HG03066 (cell line): Measurements from ENCODE around the gene ZNF783.

Experiments
- ATAC-seq: cut with Tn5 transposase; IDR thresholded peaks from one replicate; pipeline ENCODE4 v1.9.1; 2021; ENCODE audit warnings: low read depth; ENCODE audit not compliant: unreplicated experiment

The ZNF783 gene

DNA sequence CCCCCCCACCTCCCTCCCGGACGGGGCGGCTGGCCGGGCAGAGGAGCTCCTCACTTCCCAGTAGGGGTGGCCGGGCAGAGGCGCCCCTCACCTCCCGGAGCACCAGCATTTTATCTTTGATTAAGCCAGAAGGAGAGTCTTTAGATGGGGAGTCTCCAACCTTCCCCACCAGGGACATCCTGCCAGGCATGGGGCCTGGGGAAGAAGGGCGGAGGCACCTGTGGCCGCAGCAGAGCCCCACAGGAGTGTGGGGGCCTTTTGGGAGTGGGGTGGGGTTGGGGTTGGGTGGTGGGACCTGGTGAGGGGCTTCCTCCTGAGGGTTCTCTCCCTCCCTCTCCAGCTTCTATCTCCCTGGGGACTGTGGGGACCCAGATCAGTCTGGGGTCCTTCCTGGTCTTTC, 18.2 kb downstream of the ZNF783 start:
- ATAC-seq: no peak

DNA sequence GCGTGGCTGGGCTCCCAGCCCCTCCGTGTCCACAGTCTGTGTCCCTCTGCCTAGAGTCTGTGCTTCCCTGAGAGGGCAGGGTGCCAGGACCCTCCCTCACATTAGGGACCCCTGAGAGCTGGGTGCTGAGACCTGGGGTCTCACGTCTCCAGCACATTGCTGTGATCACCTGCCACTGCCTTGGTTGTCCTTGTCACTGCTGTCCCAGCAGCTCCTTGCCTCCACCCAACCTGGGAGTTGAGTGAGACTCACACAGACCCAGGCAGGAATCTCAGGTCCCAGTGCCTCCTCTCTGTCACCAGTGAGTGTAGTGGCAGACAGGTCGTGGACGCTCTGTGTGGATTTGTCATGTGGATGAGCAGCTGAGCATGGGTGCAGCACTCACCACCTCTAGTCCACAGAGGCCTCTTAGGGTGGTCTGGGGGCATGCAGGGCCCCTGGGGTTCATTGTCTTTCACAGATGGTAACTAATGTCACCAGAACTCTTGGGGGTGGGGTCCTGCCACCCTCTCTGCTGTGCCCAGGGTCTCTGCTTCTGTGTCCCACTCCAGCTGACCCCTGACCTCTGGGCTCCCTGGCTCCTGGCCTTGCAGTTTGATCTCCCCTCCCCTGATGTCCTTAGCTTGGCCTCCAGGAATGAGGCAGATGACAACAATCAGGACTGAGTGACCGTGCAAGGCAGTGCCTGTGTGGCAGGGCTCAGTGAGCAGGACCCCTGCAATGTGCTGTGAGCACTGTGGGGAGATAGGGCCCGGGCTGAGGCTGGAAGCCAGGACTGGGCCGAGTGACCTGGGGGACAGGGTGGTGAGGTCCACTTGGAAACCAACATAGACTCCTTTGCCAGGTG, 18.9 kb downstream of the ZNF783 start:
- ATAC-seq: no peak

DNA sequence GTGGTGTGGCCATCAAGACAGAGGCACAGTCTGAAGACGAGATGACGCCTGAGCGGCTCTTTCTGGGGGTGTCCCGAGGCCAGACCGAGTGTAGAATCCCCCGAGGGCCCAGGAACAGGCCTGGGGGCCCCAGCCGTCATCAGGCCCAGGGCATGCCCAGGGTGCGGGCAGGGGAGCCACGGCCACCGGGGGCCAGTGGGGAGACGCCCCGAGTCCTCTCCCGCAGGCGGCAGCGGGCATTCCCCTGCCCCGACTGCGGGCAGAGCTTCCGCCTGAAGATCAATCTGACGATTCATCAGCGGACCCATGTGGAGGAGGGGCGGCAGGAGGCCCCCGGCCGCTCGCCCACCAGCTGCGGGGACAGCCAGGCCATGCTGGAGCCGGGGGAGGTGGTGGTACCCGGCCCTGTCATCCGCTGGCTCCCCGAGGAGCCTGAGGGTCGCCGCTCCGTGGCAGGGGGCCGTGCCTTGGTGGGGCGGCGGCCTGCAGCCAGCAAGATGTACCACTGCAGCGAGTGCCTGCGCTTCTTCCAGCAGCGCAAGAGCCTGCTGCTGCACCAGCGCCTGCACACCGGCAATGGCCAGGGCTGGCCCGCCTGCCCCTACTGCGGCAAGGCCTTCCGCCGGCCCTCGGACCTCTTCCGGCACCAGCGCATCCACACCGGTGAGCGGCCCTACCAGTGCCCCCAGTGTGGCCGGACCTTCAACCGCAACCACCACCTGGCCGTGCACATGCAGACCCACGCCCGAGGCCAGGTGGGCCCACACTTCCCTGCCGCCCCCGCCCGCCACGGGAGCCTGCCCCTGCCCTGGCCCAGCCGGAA, 19.7 kb downstream of the ZNF783 start:
- ATAC-seq: no peak

DNA sequence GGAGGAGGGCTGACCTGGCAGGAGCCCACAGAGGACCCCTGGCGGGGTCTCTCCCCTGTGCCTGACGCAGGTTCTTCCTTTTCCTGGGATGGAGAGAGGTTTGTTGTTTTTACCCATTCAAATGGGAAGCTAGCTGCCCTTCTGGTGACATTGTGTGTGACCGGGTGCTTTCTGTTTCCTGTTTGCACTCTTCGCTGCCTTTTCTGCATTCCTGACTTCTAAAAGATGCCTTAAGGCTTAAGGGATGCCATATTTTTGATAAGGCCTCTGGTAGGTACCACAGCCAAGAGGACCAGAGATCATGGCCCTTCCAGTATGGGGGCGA, 20.3 kb downstream of the ZNF783 start:
- no peak for ATAC-seq

DNA sequence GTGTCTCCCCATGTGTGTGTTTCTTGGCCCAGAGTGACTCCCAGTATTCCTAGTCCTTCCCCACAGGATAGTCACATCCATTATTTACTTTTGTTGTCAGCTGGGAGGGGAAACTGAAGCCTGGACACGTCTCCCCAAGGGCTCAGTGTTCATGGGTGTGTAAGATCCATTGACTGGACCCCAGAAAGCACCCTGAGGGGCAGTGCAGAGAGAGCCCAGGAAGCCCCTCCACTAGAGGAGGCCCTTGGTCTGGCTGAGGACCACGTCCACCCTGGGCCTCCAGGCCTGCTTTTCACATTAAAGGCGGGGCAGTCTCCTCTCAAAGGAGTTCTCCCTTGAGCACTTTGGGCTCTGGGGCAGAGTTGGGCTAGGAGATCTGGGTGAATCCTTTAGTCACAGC, 21.3 kb downstream of the ZNF783 start:
- ATAC-seq: no peak

DNA sequence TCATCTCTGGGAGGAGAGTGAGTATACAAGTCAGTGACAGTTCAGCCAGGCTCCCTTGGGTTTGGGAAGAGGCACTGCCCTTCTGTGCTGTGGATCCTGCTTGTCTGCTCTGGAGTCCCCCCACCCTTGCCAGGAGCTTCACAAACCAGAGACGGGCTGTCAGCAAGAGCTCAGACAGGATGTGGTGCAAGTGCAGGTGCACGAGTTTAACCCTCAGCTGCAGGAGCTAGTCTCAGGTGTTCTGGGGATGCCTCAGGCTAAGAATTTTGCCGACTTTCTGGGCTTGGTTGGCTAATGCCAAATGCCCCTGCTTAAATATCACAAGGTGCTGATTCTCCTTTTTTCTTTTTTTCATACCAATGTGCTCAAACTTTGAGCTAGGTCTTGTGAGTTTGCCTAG, 22.3 kb downstream of the ZNF783 start:
- ATAC-seq: no peak

DNA sequence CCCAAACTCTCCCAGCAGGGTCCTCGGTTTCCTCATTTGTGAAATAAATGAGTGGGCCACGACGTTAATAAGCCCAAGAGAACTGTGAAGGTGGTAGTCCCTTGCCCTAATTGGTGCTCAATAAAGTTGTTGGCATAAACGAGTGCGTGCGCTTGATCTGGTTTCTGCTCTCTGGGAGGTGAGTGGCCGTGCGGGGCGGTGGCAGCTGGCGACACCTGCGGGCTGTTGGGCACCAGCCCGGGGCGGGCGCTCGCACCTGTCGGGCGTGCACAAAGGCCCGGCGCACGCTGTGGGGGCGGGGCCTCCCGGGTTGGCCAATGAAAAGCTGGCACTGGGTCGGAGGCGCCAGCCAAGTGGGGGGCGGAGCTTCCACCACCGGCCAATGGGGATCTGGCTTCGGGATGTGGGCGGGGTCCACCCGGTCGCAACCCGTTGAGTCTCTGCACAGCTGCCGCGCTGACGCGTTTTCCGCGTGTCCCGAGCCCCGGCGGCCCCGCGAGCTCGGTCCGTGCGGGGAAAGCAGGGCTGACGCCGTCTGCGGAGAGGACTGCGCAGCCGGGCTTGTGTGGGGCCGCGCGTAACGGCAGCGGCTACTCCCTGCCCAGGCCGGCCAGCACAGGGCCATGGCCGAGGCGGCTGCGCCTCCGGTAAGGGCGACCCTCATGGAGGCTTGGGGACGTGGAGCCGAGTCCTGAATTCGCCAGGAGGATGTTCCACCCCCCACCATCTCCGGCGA, 23.0 kb downstream of the ZNF783 start:
- ATAC-seq: peak; percentile 95

DNA sequence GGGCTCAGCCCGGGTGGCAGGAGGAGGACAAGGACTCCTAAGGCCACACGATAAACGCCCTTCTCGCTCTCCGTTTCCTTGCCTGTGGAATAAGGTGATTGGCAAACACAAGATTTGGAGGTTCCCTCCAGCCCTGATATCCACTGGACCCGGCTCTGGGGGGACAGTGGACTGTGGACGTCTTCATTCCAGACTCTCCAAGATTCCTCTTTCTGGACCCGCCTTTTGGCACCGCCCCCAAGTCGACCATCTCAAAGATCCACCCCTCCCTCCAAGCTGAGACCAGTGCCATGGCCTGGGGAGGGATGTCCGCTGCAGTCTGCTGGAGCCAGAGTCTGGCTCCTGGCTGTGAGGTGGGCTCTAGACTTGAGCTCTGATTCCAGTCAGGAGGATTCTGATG, 23.6 kb downstream of the ZNF783 start:
- ATAC-seq: no peak

DNA sequence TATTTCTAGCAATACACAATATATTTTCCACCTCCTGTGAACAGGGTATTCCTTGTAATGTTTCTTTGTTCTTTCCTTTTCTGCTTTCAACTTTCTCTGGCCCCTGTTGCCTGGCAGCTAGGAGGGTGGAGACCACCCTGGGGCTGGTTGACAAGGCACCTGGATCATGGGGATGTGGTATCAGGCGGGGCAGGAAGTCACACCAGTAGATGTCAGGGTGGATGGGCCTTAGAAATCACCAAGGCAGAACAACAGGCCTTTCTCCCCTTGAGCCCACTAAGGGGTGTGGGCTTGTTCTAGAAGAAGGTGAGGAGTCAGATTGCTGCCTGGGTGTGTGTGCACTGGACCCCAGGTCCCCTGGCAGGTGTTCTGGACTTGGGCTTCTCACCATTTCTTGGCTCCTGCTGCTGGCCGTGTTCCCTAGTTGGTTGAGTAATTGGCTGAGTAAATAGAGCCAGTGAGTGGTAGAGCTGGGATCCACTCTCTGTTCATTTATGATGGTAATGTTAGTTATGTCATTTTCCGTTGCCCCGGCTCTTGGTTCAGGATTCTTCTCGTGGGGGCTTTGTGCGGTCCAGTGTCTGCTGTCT, 24.9 kb downstream of the ZNF783 start:
- no peak for ATAC-seq

DNA sequence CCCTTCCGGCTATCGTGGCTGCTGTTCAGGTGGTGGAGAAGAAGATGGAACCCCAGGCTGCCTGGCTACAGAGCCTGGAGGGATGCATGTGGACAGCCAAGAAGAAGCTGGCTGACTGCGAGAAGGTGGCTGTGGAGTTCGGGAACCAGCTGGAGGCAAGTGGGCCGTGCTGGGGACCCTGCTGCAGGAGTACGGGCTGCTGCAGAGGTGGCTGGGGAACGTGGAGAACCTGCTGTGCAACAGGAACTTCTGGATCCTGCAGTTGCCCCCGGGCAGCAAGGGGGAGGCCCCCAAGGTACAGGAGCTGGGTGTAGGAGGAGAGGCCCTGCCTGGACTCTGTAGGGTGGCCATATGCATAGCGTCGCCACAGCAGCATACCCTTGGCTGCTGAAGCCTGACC, 25.6 kb downstream of the ZNF783 start:
- ATAC-seq: no peak

DNA sequence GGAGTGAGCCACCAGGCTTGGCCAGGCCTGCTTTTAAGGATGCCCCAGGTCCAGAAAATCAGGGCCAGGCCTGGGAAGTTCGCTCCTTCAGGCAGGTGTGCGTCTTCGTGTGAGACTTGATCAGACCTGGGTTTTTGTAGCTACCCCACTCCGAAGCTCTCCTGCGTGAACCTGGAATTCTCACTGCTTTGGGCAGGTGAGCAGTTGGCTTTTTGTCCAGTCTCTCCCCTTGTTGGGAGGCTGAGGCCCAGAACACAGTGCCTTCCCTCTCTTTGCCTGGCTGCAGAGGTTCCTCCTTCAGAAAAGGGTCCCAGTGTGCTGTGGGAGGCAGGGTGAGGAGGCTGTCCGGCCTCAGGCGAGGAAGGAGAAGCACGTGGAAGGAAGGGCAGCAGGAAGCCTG, 27.3 kb downstream of the ZNF783 start:
- ATAC-seq: no peak

DNA sequence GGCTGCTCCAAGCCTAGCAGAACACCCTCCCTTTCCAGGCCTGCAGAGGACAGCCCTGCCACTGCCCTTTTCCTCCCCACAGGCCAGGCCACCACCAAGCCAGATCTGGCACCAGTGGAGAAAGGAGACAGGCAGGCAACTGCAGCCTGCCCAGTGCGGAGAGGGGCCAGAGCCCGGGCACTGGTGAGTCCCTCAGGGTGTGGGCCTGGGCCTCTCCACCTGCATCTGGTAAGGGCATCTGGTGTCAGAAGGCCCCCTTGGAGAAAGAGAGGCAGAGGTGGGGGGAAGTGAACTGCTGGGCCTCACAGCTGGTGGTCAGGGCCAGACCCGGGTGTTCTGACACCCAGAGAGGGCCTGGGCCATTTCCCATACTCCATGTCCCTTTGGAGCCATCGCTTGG, 27.9 kb downstream of the ZNF783 start:
- ATAC-seq: no peak

DNA sequence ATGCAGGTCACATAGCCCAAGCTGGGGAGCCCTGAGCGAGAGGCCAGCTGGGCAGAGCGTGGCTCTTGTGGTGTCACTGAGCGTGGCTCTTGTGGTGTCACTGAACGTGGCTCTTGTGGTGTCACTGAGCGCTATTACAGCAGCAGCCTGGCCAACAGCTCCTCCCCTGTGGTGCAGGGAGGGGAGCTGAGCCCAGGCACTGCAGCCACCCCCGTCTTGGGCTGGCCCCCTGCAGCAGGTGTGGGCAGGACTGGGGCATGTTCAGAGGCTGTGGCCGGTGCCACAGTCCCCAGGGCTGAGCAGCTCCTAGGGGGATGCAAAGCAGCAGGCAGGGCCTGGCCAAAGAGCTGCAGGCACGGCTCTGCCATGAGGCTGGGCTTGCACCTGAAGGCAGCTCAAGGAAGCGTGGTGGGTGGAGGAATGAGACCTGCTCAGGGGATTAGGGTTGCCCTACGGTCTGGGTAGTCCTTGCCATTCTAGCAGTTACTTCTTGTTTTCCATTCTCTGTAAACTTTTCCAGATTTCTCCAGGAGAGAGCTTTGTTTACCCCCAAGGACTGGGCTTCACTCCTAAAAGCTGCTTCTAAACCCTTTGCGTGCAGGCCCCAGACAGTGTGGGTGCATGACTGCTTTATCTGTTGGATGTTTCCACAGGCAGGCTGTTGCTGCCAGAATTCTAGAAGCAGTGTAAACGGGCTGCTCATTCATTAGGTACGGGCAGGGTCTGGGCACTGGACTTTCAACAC, 29.2 kb downstream of the ZNF783 start:
- ATAC-seq: no peak

DNA sequence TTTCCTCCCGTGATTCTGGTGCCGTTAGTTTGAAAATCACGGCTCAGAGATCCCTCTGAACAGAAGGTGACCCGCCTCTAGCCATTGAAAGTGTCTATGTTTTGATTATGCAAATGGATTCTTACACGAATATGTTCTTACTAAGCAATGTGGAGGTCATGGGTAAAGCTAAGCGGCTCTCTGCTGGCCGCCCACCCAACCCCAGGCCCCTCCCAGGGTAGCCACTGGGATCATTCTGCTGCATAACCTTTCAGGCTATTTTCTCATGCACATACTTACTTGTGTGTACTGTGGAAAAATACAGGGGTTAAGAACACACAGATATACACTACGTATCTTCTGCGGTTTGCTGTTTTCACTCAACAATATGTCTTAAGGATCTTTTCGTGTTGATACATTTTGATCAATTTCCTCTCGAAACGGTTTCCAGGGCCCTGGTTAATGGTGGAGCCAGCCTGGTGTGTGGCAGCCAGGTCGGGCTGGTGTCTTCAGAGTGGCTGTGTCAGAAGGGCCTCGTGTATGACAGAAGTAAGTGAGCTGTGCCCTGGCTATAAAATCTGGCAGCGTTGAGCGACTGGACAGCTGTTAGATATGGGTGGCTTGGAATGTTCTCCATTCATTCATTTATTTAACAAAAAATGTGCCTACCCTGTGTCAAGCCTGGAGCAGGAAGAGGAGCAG, 29.9 kb downstream of the ZNF783 start:
- no peak for ATAC-seq

DNA sequence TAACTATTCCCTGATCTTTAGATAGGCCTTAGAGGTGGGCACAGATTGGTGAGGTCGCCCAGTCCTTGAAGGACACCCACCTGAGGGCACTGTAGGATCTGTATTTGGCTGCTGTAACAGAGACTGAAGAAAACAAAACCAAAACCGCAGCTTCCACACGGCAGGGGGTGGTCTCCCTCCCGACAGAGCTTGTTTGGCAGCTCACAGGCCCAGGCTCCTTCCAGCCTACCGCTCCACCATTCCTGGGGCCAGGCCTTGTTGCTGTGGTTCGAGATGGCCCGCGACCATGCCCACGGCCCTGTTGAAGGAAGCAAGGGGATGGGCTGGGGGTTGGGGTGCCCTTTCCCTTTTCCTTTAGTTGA, 30.4 kb downstream of the ZNF783 start:
- ATAC-seq: no peak

DNA sequence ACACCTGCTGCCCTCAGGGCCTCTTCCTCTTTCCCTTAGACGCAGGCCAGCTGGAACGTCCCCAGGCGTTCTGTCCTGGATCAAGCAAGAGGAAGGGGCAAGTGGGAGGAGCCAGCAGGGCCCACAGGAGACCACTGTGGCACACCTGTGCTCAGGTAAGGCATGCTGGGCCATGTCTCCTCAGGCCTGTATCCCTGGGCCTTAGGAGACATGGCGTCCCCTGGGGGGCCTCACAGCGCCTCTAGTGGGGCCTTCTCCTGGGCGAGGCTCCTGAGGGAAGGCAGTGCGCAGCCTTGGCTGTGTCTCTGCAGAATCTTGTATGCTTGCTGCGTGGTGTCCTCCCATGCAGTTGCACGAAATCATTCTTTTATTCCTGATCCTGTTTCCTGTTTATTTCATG, 31.3 kb downstream of the ZNF783 start:
- no peak for ATAC-seq

DNA sequence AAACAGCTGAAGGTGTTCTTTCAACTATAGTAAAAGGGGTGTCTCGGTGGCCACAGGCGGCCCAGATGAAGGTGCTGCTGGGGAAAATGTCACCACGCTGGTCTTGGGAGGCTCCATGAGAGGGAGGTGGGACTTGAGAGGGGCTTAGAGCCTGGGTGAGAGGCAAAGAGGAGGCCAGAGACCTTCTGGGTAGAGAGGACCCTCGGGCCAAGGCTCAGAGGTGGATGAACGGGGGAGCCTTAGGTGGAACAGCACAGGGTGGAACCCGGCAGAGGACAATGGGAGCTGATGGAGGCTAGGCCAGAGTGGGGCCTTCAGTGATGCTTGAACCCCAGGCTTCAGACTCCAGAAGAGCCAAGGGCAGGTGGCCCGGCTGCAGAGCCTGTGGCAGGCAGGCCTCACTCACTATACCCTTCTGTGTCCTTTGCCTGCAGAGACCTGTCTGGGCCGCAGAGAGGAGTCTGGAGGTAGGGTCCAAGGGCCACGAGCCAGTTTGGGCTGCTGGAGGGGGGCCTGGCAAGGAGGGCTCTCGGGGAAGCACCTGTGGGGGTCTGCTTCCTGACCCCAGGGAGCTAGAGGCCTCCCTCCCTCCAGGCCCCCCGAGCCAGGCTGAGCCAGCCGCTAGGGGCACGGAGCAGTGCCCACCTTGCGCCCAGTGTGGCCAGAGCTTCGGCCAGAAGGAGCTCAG, 32.1 kb downstream of the ZNF783 start:
- ATAC-seq: no peak

DNA sequence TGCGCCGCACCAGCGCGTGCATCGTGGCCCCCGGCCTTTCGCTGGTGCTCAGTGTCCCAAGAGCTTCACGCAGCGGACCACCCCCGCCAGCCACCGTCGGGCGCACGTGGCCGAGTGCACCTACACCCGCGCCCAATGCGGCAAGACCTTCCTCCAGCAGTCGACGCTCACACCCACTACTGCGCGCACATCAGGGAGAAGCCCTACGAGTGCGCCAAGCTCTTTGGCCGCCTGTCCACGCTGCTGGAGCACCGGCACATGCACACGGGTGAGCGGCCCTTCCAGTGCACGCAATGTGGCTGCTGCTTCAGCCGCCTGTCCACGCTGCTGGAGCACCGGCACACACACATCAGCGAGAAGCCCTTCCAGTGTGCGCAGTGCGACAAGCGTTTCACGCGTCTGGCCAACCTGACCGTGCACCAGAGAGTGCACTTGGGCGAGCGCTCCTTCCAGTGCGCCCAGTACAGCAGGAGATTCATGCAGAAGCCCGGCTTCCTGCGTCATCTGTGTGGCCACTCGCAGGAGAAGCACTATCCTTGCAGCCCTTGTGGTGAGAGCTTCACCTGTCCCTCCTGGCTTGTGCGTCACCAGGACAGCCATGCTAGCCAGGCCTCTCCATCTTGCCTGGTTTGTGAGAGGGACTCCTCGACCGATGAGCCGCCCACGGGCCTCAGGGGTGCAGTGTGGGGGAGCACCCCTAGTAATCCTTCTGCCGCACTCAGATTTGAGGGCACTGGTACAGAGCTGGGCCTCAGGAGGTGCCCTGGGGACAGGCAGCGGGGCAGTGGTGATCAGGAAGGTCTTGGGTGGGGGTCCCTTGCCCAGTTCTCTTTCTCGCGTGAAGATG, 32.9 kb downstream of the ZNF783 start:
- no peak for ATAC-seq
